Measurements from ENCODE around the gene NOS3. TPM values are rescaled to one million over a fixed set of nuclear protein-coding genes. Genes with fewer than 3 reads are reported as not detected.

The NOS3 gene
- total RNA-seq, 1 donor from 2014 or later: 7.4 TPM

- TF ChIP-seq CTCF (conservative IDR thresholded peaks at IDR 0.05): no peak
- peak overlapping the region; percentile 96 for H3K4me3 Mint-ChIP-seq
- no peaks in the 10 kb centered on the region for H3K9me3 Mint-ChIP-seq
- no peak for DNase-seq (ENCODE audit: low read depth, low spot score)
- no peaks in the 10 kb centered on the region for H3K27me3 Mint-ChIP-seq (ENCODE audit: low read depth)
- no peaks in the 10 kb centered on the region for H3K36me3 Mint-ChIP-seq (ENCODE audit: low read depth)
- H3K4me1 Mint-ChIP-seq: peaks cover 53% of the 10 kb centered on the region
- H3K27ac Mint-ChIP-seq (ENCODE audit: unreplicated experiment): peak overlapping the region; percentile 95
Observed at GRCh38 chr7:151058781-151059366, 68.1 kb downstream of the NOS3 start.

GRCh38 chr7:151059367-151060112, 68.7 kb downstream of the NOS3 start, which contains the start of gene SLC4A2:
Gene SLC4A2 (plus strand): TSS chr7:151059589. CDS start chr7:151061988, 2,399 bp downstream.
- peaks cover 53% of the 10 kb centered on the region for H3K4me1 Mint-ChIP-seq
- H3K4me3 Mint-ChIP-seq: peak within 1 kb of the TSS; percentile 96
- peak; percentile 68 for TF ChIP-seq CTCF (conservative IDR thresholded peaks at IDR 0.05)
- H3K27ac Mint-ChIP-seq (ENCODE audit: unreplicated experiment): peak within 1 kb of the TSS; percentile 95
- DNase-seq (ENCODE audit: low read depth, low spot score): peak; percentile 61
- H3K36me3 Mint-ChIP-seq (ENCODE audit: low read depth): no peaks in the 10 kb centered on the region
- H3K9me3 Mint-ChIP-seq: no peaks in the 10 kb centered on the region
- no peaks in the 10 kb centered on the region for H3K27me3 Mint-ChIP-seq (ENCODE audit: low read depth)

GRCh38 chr7:151060113-151060415, 69.2 kb downstream of the NOS3 start:
- no peak for DNase-seq (ENCODE audit: low read depth, low spot score)
- H3K9me3 Mint-ChIP-seq: no peaks in the 10 kb centered on the region
- H3K4me1 Mint-ChIP-seq: peaks cover 53% of the 10 kb centered on the region
- H3K27ac Mint-ChIP-seq (ENCODE audit: unreplicated experiment): peak overlapping the region; percentile 19
- H3K4me3 Mint-ChIP-seq: peak overlapping the region; percentile 92
- H3K27me3 Mint-ChIP-seq (ENCODE audit: low read depth): no peaks in the 10 kb centered on the region
- peak; percentile 36 for TF ChIP-seq CTCF (conservative IDR thresholded peaks at IDR 0.05)
- no peaks in the 10 kb centered on the region for H3K36me3 Mint-ChIP-seq (ENCODE audit: low read depth)

- DNase-seq (ENCODE audit: low read depth, low spot score): no peak
- TF ChIP-seq CTCF (conservative IDR thresholded peaks at IDR 0.05): no peak
- peak overlapping the region; percentile 19 for H3K27ac Mint-ChIP-seq (ENCODE audit: unreplicated experiment)
- H3K4me1 Mint-ChIP-seq: peaks cover 53% of the 10 kb centered on the region
- H3K27me3 Mint-ChIP-seq (ENCODE audit: low read depth): no peaks in the 10 kb centered on the region
- no peaks in the 10 kb centered on the region for H3K9me3 Mint-ChIP-seq
- peak overlapping the region; percentile 92 for H3K4me3 Mint-ChIP-seq
- no peaks in the 10 kb centered on the region for H3K36me3 Mint-ChIP-seq (ENCODE audit: low read depth)
Observed at GRCh38 chr7:151060416-151061212, 69.8 kb downstream of the NOS3 start.

GRCh38 chr7:151061213-151062110, 70.6 kb downstream of the NOS3 start:
- Mint-ChIP-seq H3K9me3 (no peaks in the 10 kb centered on the region), H3K27ac (ENCODE audit: unreplicated experiment) (no peak overlapping the region), H3K36me3 (ENCODE audit: low read depth) (no peaks in the 10 kb centered on the region), H3K27me3 (ENCODE audit: low read depth) (no peaks in the 10 kb centered on the region), H3K4me3 (peak overlapping the region; percentile 92), H3K4me1 (peaks cover 47% of the 10 kb centered on the region)
- TF ChIP-seq CTCF (conservative IDR thresholded peaks at IDR 0.05): no peak
- no peak for DNase-seq (ENCODE audit: low read depth, low spot score)
